ENCODE measurements around the gene SPAG6. TPM values are rescaled to one million over a fixed set of nuclear protein-coding genes. Genes with fewer than 3 reads are reported as not detected.

The SPAG6 gene
- polyA plus RNA-seq, 2 donors, result not detected

- H3K9me3 ChIP-seq (ENCODE audit: control insufficient read depth in 2 of 2, insufficient read depth in 1 of 2, low read depth in 1 of 2, low read length in 1 of 2), result no peaks in the 10 kb centered on the region
- no peaks in the 10 kb centered on the region for H3K36me3 ChIP-seq (ENCODE audit: control insufficient read depth in 2 of 2, insufficient read depth in 2 of 2, low read length in 1 of 2)
- WGBS, 2 donors, result 1 to 2% methylated on average over 51 to 53 of the region's 53 CpGs
- H3K27me3 ChIP-seq (ENCODE audit: control insufficient read depth in 1 of 2, insufficient read depth in 2 of 2, low read length in 2 of 2), result no peaks in the 10 kb centered on the region
- H3K4me3 ChIP-seq (ENCODE audit: low read depth in 1 of 2, low read length in 2 of 2), result peak overlapping the region; percentile 67 to 86
- H3K4me1 ChIP-seq (ENCODE audit: control insufficient read depth in 2 of 2, insufficient read depth in 2 of 2, low read length in 1 of 2), result no peaks in the 10 kb centered on the region
- peak overlapping the region; percentile 81 to 93 for H3K27ac ChIP-seq (ENCODE audit: low read depth in 2 of 2, low read length in 1 of 2)
Measured at GRCh38 chr10:22315455-22316285, 29.6 kb upstream of the SPAG6 start.

GRCh38 chr10:22316286-22317075 is 28.8 kb upstream of the SPAG6 start, which contains the start of gene COMMD3:
COMMD3 (plus strand) TSS chr10:22316388; CDS start chr10:22316418, 30 bp downstream.
- Histone ChIP-seq H3K27me3 (ENCODE audit: control insufficient read depth in 1 of 2, insufficient read depth in 2 of 2, low read length in 2 of 2) (peaks cover 0 to 1% of the 10 kb centered on the region in 2 donors), H3K9me3 (ENCODE audit: control insufficient read depth in 2 of 2, insufficient read depth in 1 of 2, low read depth in 1 of 2, low read length in 1 of 2) (no peaks in the 10 kb centered on the region), H3K4me3 (ENCODE audit: low read depth in 1 of 2, low read length in 2 of 2) (peak within 1 kb of the TSS; percentile 67 to 86), H3K4me1 (ENCODE audit: control insufficient read depth in 2 of 2, insufficient read depth in 2 of 2, low read length in 1 of 2) (no peaks in the 10 kb centered on the region), H3K27ac (ENCODE audit: low read depth in 2 of 2, low read length in 1 of 2) (peak within 1 kb of the TSS; percentile 81 to 93), H3K36me3 (ENCODE audit: control insufficient read depth in 2 of 2, insufficient read depth in 2 of 2, low read length in 1 of 2) (no peaks in the 10 kb centered on the region)
- WGBS, 2 donors, result 0 to 1% methylated on average over 43 to 63 of the region's 63 CpGs

GRCh38 chr10:22317076-22317370 is 28.3 kb upstream of the SPAG6 start:
- no peaks in the 10 kb centered on the region for H3K36me3 ChIP-seq (ENCODE audit: control insufficient read depth in 2 of 2, insufficient read depth in 2 of 2, low read length in 1 of 2)
- H3K9me3 ChIP-seq (ENCODE audit: control insufficient read depth in 2 of 2, insufficient read depth in 1 of 2, low read depth in 1 of 2, low read length in 1 of 2), result no peaks in the 10 kb centered on the region
- no peaks in the 10 kb centered on the region for H3K4me1 ChIP-seq (ENCODE audit: control insufficient read depth in 2 of 2, insufficient read depth in 2 of 2, low read length in 1 of 2)
- H3K27me3 ChIP-seq (ENCODE audit: control insufficient read depth in 1 of 2, insufficient read depth in 2 of 2, low read length in 2 of 2), result peaks cover 0 to 6% of the 10 kb centered on the region in 2 donors
- WGBS, 2 donors, result 12 to 14% methylated on average over 9 of the region's 9 CpGs
- H3K4me3 ChIP-seq (ENCODE audit: low read depth in 1 of 2, low read length in 2 of 2), result peak overlapping the region; percentile 67 to 86
- H3K27ac ChIP-seq (ENCODE audit: low read depth in 2 of 2, low read length in 1 of 2), result peak overlapping the region; percentile 81 to 93

- Histone ChIP-seq H3K27me3 (ENCODE audit: control insufficient read depth in 1 of 2, insufficient read depth in 2 of 2, low read length in 2 of 2) (peaks cover 0 to 7% of the 10 kb centered on the region in 2 donors), H3K4me1 (ENCODE audit: control insufficient read depth in 2 of 2, insufficient read depth in 2 of 2, low read length in 1 of 2) (no peaks in the 10 kb centered on the region)
- 82 to 86% methylated on average over 6 of the region's 6 CpGs for WGBS, 2 donors
Measured at GRCh38 chr10:22317771-22318565, 27.3 kb upstream of the SPAG6 start.

GRCh38 chr10:22318772-22319171 is 26.5 kb upstream of the SPAG6 start:
- WGBS, 2 donors, result 94% methylated on average over 3 of the region's 3 CpGs
- Histone ChIP-seq H3K9me3 (ENCODE audit: control insufficient read depth in 2 of 2, insufficient read depth in 1 of 2, low read depth in 1 of 2, low read length in 1 of 2) (no peaks in the 10 kb centered on the region), H3K27me3 (ENCODE audit: control insufficient read depth in 1 of 2, insufficient read depth in 2 of 2, low read length in 2 of 2) (peaks cover 0 to 7% of the 10 kb centered on the region in 2 donors), H3K4me1 (ENCODE audit: control insufficient read depth in 2 of 2, insufficient read depth in 2 of 2, low read length in 1 of 2) (no peaks in the 10 kb centered on the region), H3K27ac (ENCODE audit: low read depth in 2 of 2, low read length in 1 of 2) (no peak overlapping the region), H3K4me3 (ENCODE audit: low read depth in 1 of 2, low read length in 2 of 2) (no peak overlapping the region), H3K36me3 (ENCODE audit: control insufficient read depth in 2 of 2, insufficient read depth in 2 of 2, low read length in 1 of 2) (no peaks in the 10 kb centered on the region)

More at GRCh38 chr10:22317771-22318565, 27.3 kb upstream of the SPAG6 start:
- H3K36me3 ChIP-seq (ENCODE audit: control insufficient read depth in 2 of 2, insufficient read depth in 2 of 2, low read length in 1 of 2), result no peaks in the 10 kb centered on the region
- no peak overlapping the region for H3K27ac ChIP-seq (ENCODE audit: low read depth in 2 of 2, low read length in 1 of 2)
- H3K4me3 ChIP-seq (ENCODE audit: low read depth in 1 of 2, low read length in 2 of 2), result no peak overlapping the region
- no peaks in the 10 kb centered on the region for H3K9me3 ChIP-seq (ENCODE audit: control insufficient read depth in 2 of 2, insufficient read depth in 1 of 2, low read depth in 1 of 2, low read length in 1 of 2)

- Histone ChIP-seq H3K9me3 (ENCODE audit: control insufficient read depth in 2 of 2, insufficient read depth in 1 of 2, low read depth in 1 of 2, low read length in 1 of 2) (no peaks in the 10 kb centered on the region), H3K27ac (ENCODE audit: low read depth in 2 of 2, low read length in 1 of 2) (no peak overlapping the region), H3K4me1 (ENCODE audit: control insufficient read depth in 2 of 2, insufficient read depth in 2 of 2, low read length in 1 of 2) (no peaks in the 10 kb centered on the region), H3K4me3 (ENCODE audit: low read depth in 1 of 2, low read length in 2 of 2) (peak overlapping the region in 1 of 2 donors; percentile 88), H3K27me3 (ENCODE audit: control insufficient read depth in 1 of 2, insufficient read depth in 2 of 2, low read length in 2 of 2) (peaks cover 0 to 7% of the 10 kb centered on the region in 2 donors), H3K36me3 (ENCODE audit: control insufficient read depth in 2 of 2, insufficient read depth in 2 of 2, low read length in 1 of 2) (no peaks in the 10 kb centered on the region)
- WGBS, 2 donors, result 90% methylated on average over 10 of the region's 10 CpGs
Measured at GRCh38 chr10:22319547-22319979, 25.7 kb upstream of the SPAG6 start.

- H3K27ac ChIP-seq (ENCODE audit: low read depth in 2 of 2, low read length in 1 of 2), result peak overlapping the region; percentile 80 to 95
- peaks cover 0 to 7% of the 10 kb centered on the region in 2 donors for H3K27me3 ChIP-seq (ENCODE audit: control insufficient read depth in 1 of 2, insufficient read depth in 2 of 2, low read length in 2 of 2)
- H3K9me3 ChIP-seq (ENCODE audit: control insufficient read depth in 2 of 2, insufficient read depth in 1 of 2, low read depth in 1 of 2, low read length in 1 of 2), result no peaks in the 10 kb centered on the region
- no peaks in the 10 kb centered on the region for H3K4me1 ChIP-seq (ENCODE audit: control insufficient read depth in 2 of 2, insufficient read depth in 2 of 2, low read length in 1 of 2)
- 11 to 14% methylated on average over 24 to 30 of the region's 30 CpGs for WGBS, 2 donors
- no peaks in the 10 kb centered on the region for H3K36me3 ChIP-seq (ENCODE audit: control insufficient read depth in 2 of 2, insufficient read depth in 2 of 2, low read length in 1 of 2)
- H3K4me3 ChIP-seq (ENCODE audit: low read depth in 1 of 2, low read length in 2 of 2), result peak overlapping the region; percentile 45 to 88
Measured at GRCh38 chr10:22319980-22320558, 25.2 kb upstream of the SPAG6 start.

GRCh38 chr10:22320591-22321155 is 24.6 kb upstream of the SPAG6 start, which contains the start of gene BMI1:
BMI1 (plus strand) TSS chr10:22321099; CDS start chr10:22326450, 5,351 bp downstream.
- no peaks in the 10 kb centered on the region for H3K36me3 ChIP-seq (ENCODE audit: control insufficient read depth in 2 of 2, insufficient read depth in 2 of 2, low read length in 1 of 2)
- 0 to 1% methylated on average over 36 to 85 of the region's 85 CpGs for WGBS, 2 donors
- H3K4me3 ChIP-seq (ENCODE audit: low read depth in 1 of 2, low read length in 2 of 2), result peak within 1 kb of the TSS; percentile 88 to 94
- peaks cover 0 to 7% of the 10 kb centered on the region in 2 donors for H3K27me3 ChIP-seq (ENCODE audit: control insufficient read depth in 1 of 2, insufficient read depth in 2 of 2, low read length in 2 of 2)
- no peaks in the 10 kb centered on the region for H3K4me1 ChIP-seq (ENCODE audit: control insufficient read depth in 2 of 2, insufficient read depth in 2 of 2, low read length in 1 of 2)
- peak within 1 kb of the TSS; percentile 91 to 95 for H3K27ac ChIP-seq (ENCODE audit: low read depth in 2 of 2, low read length in 1 of 2)
- H3K9me3 ChIP-seq (ENCODE audit: control insufficient read depth in 2 of 2, insufficient read depth in 1 of 2, low read depth in 1 of 2, low read length in 1 of 2), result no peaks in the 10 kb centered on the region
